T-helper 22 cell (primary cell): Measurements from ENCODE around the gene ZNRF4.

Experiments
- DNase-seq: peaks from one replicate; pipeline ENCODE4 v3.0.0-alpha.2; 2020; ENCODE audit warnings: low read depth

ZNRF4 gene

GRCh38 chr19:5443723-5444122 is 11.5 kb upstream of the ZNRF4 start:
- DNase-seq = no peak

- DNase-seq = no peak
Observed at GRCh38 chr19:5444431-5444830, 10.8 kb upstream of the ZNRF4 start.

GRCh38 chr19:5445071-5445470 is 10.1 kb upstream of the ZNRF4 start:
- no peak for DNase-seq

GRCh38 chr19:5445561-5446055 is 9.6 kb upstream of the ZNRF4 start:
- no peak for DNase-seq

- DNase-seq = no peak
Observed at GRCh38 chr19:5447700-5448311, 7.4 kb upstream of the ZNRF4 start.

- no peak for DNase-seq
Observed at GRCh38 chr19:5448374-5448773, 6.8 kb upstream of the ZNRF4 start.

- no peak for DNase-seq
Observed at GRCh38 chr19:5450482-5451126, 4.6 kb upstream of the ZNRF4 start.

- no peak for DNase-seq
Observed at GRCh38 chr19:5451494-5451893, 3.7 kb upstream of the ZNRF4 start.

GRCh38 chr19:5452594-5453565 is 2.3 kb upstream of the ZNRF4 start:
- no peak for DNase-seq

GRCh38 chr19:5454743-5455142 is 474 bp upstream of the ZNRF4 start:
- no peak for DNase-seq

GRCh38 chr19:5456130-5456840 is 1.1 kb downstream of the ZNRF4 start:
- no peak for DNase-seq

- DNase-seq = no peak
Observed at GRCh38 chr19:5456841-5457200, 1.6 kb downstream of the ZNRF4 start.

- DNase-seq = no peak
Observed at GRCh38 chr19:5457709-5458108, 2.5 kb downstream of the ZNRF4 start.

GRCh38 chr19:5458420-5458819 is 3.2 kb downstream of the ZNRF4 start:
- DNase-seq = no peak

GRCh38 chr19:5459360-5459759 is 4.1 kb downstream of the ZNRF4 start:
- DNase-seq = no peak

GRCh38 chr19:5460748-5461147 is 5.5 kb downstream of the ZNRF4 start:
- DNase-seq = no peak

- DNase-seq = no peak
Observed at GRCh38 chr19:5463959-5464358, 8.7 kb downstream of the ZNRF4 start.

- DNase-seq = no peak
Observed at GRCh38 chr19:5466072-5466471, 10.9 kb downstream of the ZNRF4 start.

GRCh38 chr19:5466814-5467291 is 11.6 kb downstream of the ZNRF4 start:
- DNase-seq = no peak

GRCh38 chr19:5470264-5470671 is 15.1 kb downstream of the ZNRF4 start:
- DNase-seq = no peak

- no peak for DNase-seq
Observed at GRCh38 chr19:5472286-5472685, 17.1 kb downstream of the ZNRF4 start.

GRCh38 chr19:5473646-5474045 is 18.4 kb downstream of the ZNRF4 start:
- no peak for DNase-seq
